Esophagus muscularis mucosa (tissue), 3 donors: ENCODE measurements around the gene DNER.

Experiments
- CTCF ChIP-seq, 3 experiments: fragments of 200-600 bp in 2 of 3; fragments of 450-650 bp in 1 of 3; sonication (generic) in 2 of 3; IDR thresholded peaks; one replicate each; pipeline ENCODE4 v1.5.1; 2017 to 2019; ENCODE audit warnings: antibody characterized with exemption in 3 of 3, mild to moderate bottlenecking in 2 of 3, moderate library complexity in 1 of 3
- POLR2A ChIP-seq: fragments of 450-650 bp; IDR thresholded peaks from one replicate; pipeline ENCODE4 v1.6.1; 2017; ENCODE audit warnings: antibody characterized with exemption, moderate library complexity, mild to moderate bottlenecking, low read depth
- POLR2AphosphoS5 ChIP-seq, 2 donors: sonication (generic); formaldehyde crosslinking; IDR thresholded peaks; one replicate each; pipeline ENCODE4 v1.6.1; 2017; ENCODE audit warnings: antibody characterized with exemption in 2 of 2

- no peak for TF ChIP-seq POLR2A
- TF ChIP-seq CTCF (IDR thresholded peaks at IDR 0.05), result no peak
- no peak for TF ChIP-seq POLR2AphosphoS5 (IDR thresholded peaks at IDR 0.05)
Measured at GRCh38 chr2:229451852-229452251, 262.5 kb downstream of the DNER start.
